Endothelial cell of umbilical vein (primary cell): Measurements from ENCODE around the gene DENND5B. TPM values are rescaled to one million over a fixed set of nuclear protein-coding genes. Genes with fewer than 3 reads are reported as not detected.

Experiments used
- BruUV-seq: library from RNA; stranded (reverse); fragments of 400-500 nt; replicated peaks from 2 replicates; lab custom pipeline; 2021; lab: Mats Ljungman, UMichigan
- CTCF ChIA-PET: fragments of 300-600, 350-600 bp; sonication (Branson Sonifier 250); formaldehyde crosslinking; loops from one replicate; lab custom pipeline; 2021; ENCODE audit warnings: antibody characterized with exemption, inconsistent platforms; lab: Charles Lee
- POLR2A ChIA-PET: fragments of 300-600, 350-600 bp; sonication (Branson Sonifier 250); formaldehyde crosslinking; loops from one replicate; lab custom pipeline; 2021; ENCODE audit warnings: antibody characterized with exemption, inconsistent platforms; lab: Charles Lee
- DNase-seq: peaks from one replicate; pipeline ENCODE4 v3.0.0-alpha.2; 2011; ENCODE audit warnings: low read depth, low spot score
- FAIRE-seq: peaks from 2 replicates; lab custom pipeline; 2011; peaks lifted over from hg19 to GRCh38; lab: Jason Lieb, UNC
- H2AFZ ChIP-seq: 2 replicates; pipeline ENCODE4 v1.6.0; 2012; ENCODE audit warnings: low read depth, low read length, control low read depth, inconsistent platforms
- H3K27ac ChIP-seq: 2 replicates; pipeline ENCODE4 v1.5.1; 2011; ENCODE audit warnings: low read depth, mild to moderate bottlenecking, control low read depth, low read length, moderate library complexity; ENCODE audit not compliant: insufficient read depth
- H3K27me3 ChIP-seq, 2 experiments: 2 replicates each; pipeline versions ENCODE4 v1.6.0 to v1.6.1; 2011; ENCODE audit warnings: low read length in 2 of 2, mixed read lengths in 1 of 2; ENCODE audit not compliant: control insufficient read depth in 2 of 2, insufficient read depth in 2 of 2
- H3K36me3 ChIP-seq, 2 experiments: 2 replicates in 1 of 2; 3 replicates in 1 of 2; pipeline ENCODE4 v1.5.1; 2011; ENCODE audit warnings: low read length in 2 of 2, mild to moderate bottlenecking in 1 of 2, moderate library complexity in 1 of 2; ENCODE audit not compliant: control insufficient read depth in 2 of 2, insufficient read depth in 2 of 2; ENCODE audit errors: extremely low read depth in 1 of 2
- H3K4me1 ChIP-seq: 3 replicates; pipeline ENCODE4 v1.5.1; 2011; ENCODE audit warnings: mild to moderate bottlenecking, low read length; ENCODE audit not compliant: control insufficient read depth, insufficient read depth; ENCODE audit errors: extremely low read depth
- H3K4me2 ChIP-seq: 2 replicates; pipeline ENCODE4 v1.6.1; 2011; ENCODE audit warnings: low read length, control low read depth, mixed read lengths; ENCODE audit not compliant: insufficient read depth
- H3K4me3 ChIP-seq, 3 experiments: fragments of 200-600 bp in 1 of 3; sonication (generic), shearing (Covaris generic) in 1 of 3; replicated peaks in 1 of 3; 2 replicates each; pipeline ENCODE4 v1.5.1; 2011 to 2016; ENCODE audit warnings: control low read depth in 3 of 3, low read length in 3 of 3, mild to moderate bottlenecking in 2 of 3, inconsistent platforms in 1 of 3, low read depth in 1 of 3, moderate library complexity in 1 of 3; ENCODE audit not compliant: insufficient read depth in 1 of 3
- H3K79me2 ChIP-seq: 2 replicates; pipeline ENCODE4 v1.6.0; 2012; ENCODE audit warnings: low read length, inconsistent platforms; ENCODE audit not compliant: control insufficient read depth, insufficient read depth
- H3K9ac ChIP-seq: replicated peaks from 2 replicates; pipeline ENCODE3; 2011; ENCODE audit warnings: low read length, control low read depth; ENCODE audit not compliant: insufficient read depth; ENCODE audit errors: extremely low read depth
- H3K9me1 ChIP-seq: replicated peaks from 3 replicates; pipeline ENCODE4 v1.6.0; 2011; ENCODE audit warnings: mild to moderate bottlenecking, low read length; ENCODE audit not compliant: control insufficient read depth, insufficient read depth; ENCODE audit errors: extremely low read depth
- H3K9me3 ChIP-seq: replicated peaks from 2 replicates; pipeline ENCODE4 v1.5.1; 2012; ENCODE audit warnings: low read length, inconsistent platforms; ENCODE audit not compliant: control insufficient read depth, insufficient read depth
- H4K20me1 ChIP-seq: replicated peaks from 2 replicates; pipeline ENCODE3; 2011; ENCODE audit warnings: mild to moderate bottlenecking, low read length; ENCODE audit not compliant: control insufficient read depth, insufficient read depth; ENCODE audit errors: extremely low read depth
- CTCF ChIP-seq, 2 donors: IDR thresholded peaks; 1 replicate in 1 of 2; 2 replicates in 1 of 2; pipeline ENCODE4 v1.5.1; 2011; ENCODE audit warnings: low read length in 2 of 2, mild to moderate bottlenecking in 2 of 2, moderate library complexity in 2 of 2, control low read depth in 1 of 2, inconsistent platforms in 1 of 2, low read depth in 1 of 2; ENCODE audit not compliant: insufficient read depth in 1 of 2; ENCODE audit errors: extremely low read depth in 1 of 2
- EZH2 ChIP-seq: IDR thresholded peaks from 2 replicates; pipeline ENCODE4 v1.6.1; 2012; ENCODE audit warnings: borderline replicate concordance, low read depth, mild to moderate bottlenecking, moderate library complexity, low read length, inconsistent platforms; ENCODE audit not compliant: severe bottlenecking
- FOS ChIP-seq: IDR thresholded peaks from 2 replicates; pipeline ENCODE4 v1.6.1; 2011; ENCODE audit warnings: mild to moderate bottlenecking, low read length, moderate library complexity, borderline replicate concordance; ENCODE audit not compliant: insufficient read depth
- GATA2 ChIP-seq: IDR thresholded peaks from 2 replicates; pipeline ENCODE4 v1.7.0; 2011; ENCODE audit warnings: low read depth, mild to moderate bottlenecking, moderate library complexity, mixed read lengths, low read length; ENCODE audit not compliant: insufficient read length, insufficient read depth
- JUN ChIP-seq: IDR thresholded peaks from 2 replicates; pipeline ENCODE4 v1.6.1; 2011; ENCODE audit warnings: borderline replicate concordance, low read depth; ENCODE audit not compliant: insufficient read length, insufficient read depth
- MAX ChIP-seq: IDR thresholded peaks from 2 replicates; pipeline ENCODE4 v1.6.1; 2011; ENCODE audit not compliant: insufficient read depth, insufficient read length
- MYC ChIP-seq: IDR thresholded peaks from one replicate; pipeline ENCODE4 v1.6.1; 2011; ENCODE audit warnings: mild to moderate bottlenecking, low read depth, low read length
- POLR2A ChIP-seq: IDR thresholded peaks from 2 replicates; pipeline ENCODE4 v1.6.1; 2012; ENCODE audit warnings: low read depth, mild to moderate bottlenecking, control low read depth, low read length
- POLR2AphosphoS5 ChIP-seq: IDR thresholded peaks from 2 replicates; pipeline ENCODE4 v1.6.1; 2012; ENCODE audit warnings: low read depth, mild to moderate bottlenecking, control low read depth, low read length, moderate library complexity; ENCODE audit not compliant: insufficient read depth
- dilution Hi-C: fragments of 300-500 bp; cut with MboI; formaldehyde crosslinking; loops from one replicate; pipeline ENCODE4 v1.15.0; 2019; ENCODE audit warnings: low sequenced_read_pairs; ENCODE audit not compliant: extremely low pct_ligation_motif_present
- intact Hi-C: fragments of 100-400 bp; cut with micrococcal nuclease; formaldehyde crosslinking; loops from one replicate; pipeline ENCODE4 v1.10.0; 2022
- polyA plus RNA-seq, 4 experiments: library from polyadenylated mRNA; depleted of rRNA in 3 of 4; stranded (reverse) in 3 of 4; unstranded in 1 of 4; fragments of >200 nt; gene quantifications; 2 replicates each; pipeline versions ENCODE4 v1.2.1 to v1.2.3, GENCODE V29; 2011 to 2012; ENCODE audit warnings: missing spikeins in 1 of 4
- total RNA-seq: library from RNA; stranded (reverse); gene quantifications from 2 replicates; pipeline ENCODE4 v1.2.3, GENCODE V29; 2021

DENND5B gene
- total and polyA plus RNA-seq, 2 donors (not counting 3 experiments of a cell fraction or from before 2014, with no cell fraction given): 10.3 to 18.3 TPM

- Histone ChIP-seq H3K4me2 (no peak overlapping the region), H4K20me1 (no peaks in the 10 kb centered on the region), H3K4me1 (peaks cover 28% of the 10 kb centered on the region), H3K4me3 (no peak overlapping the region), H3K79me2 (peaks cover 9% of the 10 kb centered on the region), H3K27me3 (no peaks in the 10 kb centered on the region), H2AFZ (no peak overlapping the region), H3K9me1 (no peaks in the 10 kb centered on the region), H3K9me3 (no peaks in the 10 kb centered on the region), H3K27ac (no peak overlapping the region), H3K36me3 (no peaks in the 10 kb centered on the region), H3K9ac (no peak overlapping the region)
- dilution Hi-C loops: no loop called here
- DNase-seq (no peak), FAIRE-seq (no peak)
- intact Hi-C loops: no loop called here
- CTCF ChIA-PET: no interaction called here
- TF ChIP-seq GATA2 (no peak), MYC (no peak), EZH2 (no peak), FOS (no peak), MAX (no peak), POLR2AphosphoS5 (no peak), CTCF (IDR thresholded peaks at IDR 0.05; ENCODE audit: extremely low read depth in 1 of 2, insufficient read depth in 1 of 2, low read depth in 1 of 2, low read length in 2 of 2) (no peak), POLR2A (no peak), JUN (no peak)
- no TSS peak for BruUV-seq
- POLR2A ChIA-PET: no interaction called here
Measured at GRCh38 chr12:31514912-31515311, 76.0 kb downstream of the DENND5B start.
